A172 (cell line): ENCODE measurements around the gene DIPK1A. TPM values are rescaled to one million over a fixed set of nuclear protein-coding genes. Genes with fewer than 3 reads are reported as not detected.
A peak's percentile ranks its signal among the peaks of the same experiment; 100 is the strongest.

ENCODE experiments used
- DNase-seq: peaks from one replicate; pipeline ENCODE4 v3.0.0-alpha.2; 2015; ENCODE audit warnings: low spot score
- total RNA-seq: library from RNA; depleted of rRNA; stranded (reverse); fragments of >200 nt; shearing (Covaris generic); gene quantifications from 2 replicates; pipeline ENCODE4 v1.2.3, GENCODE V29; 2014

DIPK1A gene
- total RNA-seq, 1 experiment from 2014 or later: 8.5 TPM

- DNase-seq: no peak
Measured at GRCh38 chr1:92842082-92843045, 118.9 kb downstream of the DIPK1A start.

- DNase-seq: no peak
Measured at GRCh38 chr1:92840600-92840999, 120.7 kb downstream of the DIPK1A start.

- no peak for DNase-seq
Measured at GRCh38 chr1:92839442-92839841, 121.8 kb downstream of the DIPK1A start.

- no peak for DNase-seq
Measured at GRCh38 chr1:92838519-92838918, 122.7 kb downstream of the DIPK1A start.

- no peak for DNase-seq
Measured at GRCh38 chr1:92837062-92837461, 124.2 kb downstream of the DIPK1A start.

- DNase-seq: no peak
Measured at GRCh38 chr1:92834617-92835016, 126.6 kb downstream of the DIPK1A start.

- no peak for DNase-seq
Measured at GRCh38 chr1:92833840-92834239, 127.4 kb downstream of the DIPK1A start.

GRCh38 chr1:92832537-92833114 lies 128.6 kb downstream of the DIPK1A start:
- no peak for DNase-seq

GRCh38 chr1:92831762-92832536 lies 129.3 kb downstream of the DIPK1A start, which contains the start of gene RPL5:
Gene RPL5 (plus strand): TSS chr1:92832040. CDS start chr1:92832115, 75 bp downstream.
- peak; percentile 85 for DNase-seq

GRCh38 chr1:92831368-92831761 lies 129.9 kb downstream of the DIPK1A start:
- DNase-seq: no peak

GRCh38 chr1:92826792-92827191 lies 134.5 kb downstream of the DIPK1A start:
- DNase-seq: no peak

- peak; percentile 15 for DNase-seq
Measured at GRCh38 chr1:92822879-92823278, 138.4 kb downstream of the DIPK1A start.

- no peak for DNase-seq
Measured at GRCh38 chr1:92820551-92820950, 140.7 kb downstream of the DIPK1A start.

- DNase-seq: no peak
Measured at GRCh38 chr1:92820024-92820423, 141.2 kb downstream of the DIPK1A start.

GRCh38 chr1:92817986-92818764 lies 143.1 kb downstream of the DIPK1A start:
- DNase-seq: no peak

GRCh38 chr1:92817137-92817697 lies 144.0 kb downstream of the DIPK1A start:
- no peak for DNase-seq

GRCh38 chr1:92816732-92817131 lies 144.5 kb downstream of the DIPK1A start:
- no peak for DNase-seq

- no peak for DNase-seq
Measured at GRCh38 chr1:92808381-92808780, 152.9 kb downstream of the DIPK1A start.

GRCh38 chr1:92805216-92805615 lies 156.0 kb downstream of the DIPK1A start:
- DNase-seq: no peak

- peak; percentile 96 for DNase-seq
Measured at GRCh38 chr1:92804721-92805201, 156.5 kb downstream of the DIPK1A start.
